ENCODE measurements around the gene PDZRN4.

- TF ChIP-seq CTCF (conservative IDR thresholded peaks at IDR 0.05; ENCODE audit: low read depth, low read length) (no peak), EZH2 (IDR thresholded peaks at IDR 0.05; ENCODE audit: borderline replicate concordance, low read depth, low read length, poor library complexity, severe bottlenecking) (no peak)
Measured at GRCh38 chr12:41459111-41459905, 271.2 kb downstream of the PDZRN4 start.
